Renal cortical epithelial cell (primary cell): ENCODE data around the gene PRTFDC1. TPM values are rescaled to one million over a fixed set of nuclear protein-coding genes. Genes with fewer than 3 reads are reported as not detected.
"Not testable (repeated sequence)": the region's sequence is repeated elsewhere in the genome, so short reads cannot be mapped to it uniquely, and the experiment has no call there.

ENCODE experiments used
- DNase-seq: peaks from one replicate; pipeline ENCODE4 v3.0.0-alpha.2; 2011; ENCODE audit warnings: low read depth
- total RNA-seq: library from RNA; depleted of rRNA; stranded (reverse); fragments of >200 nt; gene quantifications from 2 replicates; pipeline ENCODE4 v1.2.3, GENCODE V29; 2014

The PRTFDC1 gene
- total RNA-seq, 1 donor from 2014 or later: 12.2 TPM

GRCh38 chr10:24965051-24965450, 12.6 kb upstream of the PRTFDC1 start:
- DNase-seq: no peak

- DNase-seq: peak; percentile 86
These were observed 11.2 kb upstream of the PRTFDC1 start for GRCh38 chr10:24963521-24964041.

- DNase-seq: peak; percentile 94
These were observed 10.6 kb upstream of the PRTFDC1 start for GRCh38 chr10:24962995-24963394.

- DNase-seq: no peak
These were observed 9.2 kb upstream of the PRTFDC1 start for GRCh38 chr10:24961582-24961981.

- no peak for DNase-seq
These were observed 7.0 kb upstream of the PRTFDC1 start for GRCh38 chr10:24959382-24959730.

GRCh38 chr10:24958721-24959381, 6.4 kb upstream of the PRTFDC1 start:
- peak; percentile 21 for DNase-seq

GRCh38 chr10:24958091-24958720, 5.8 kb upstream of the PRTFDC1 start:
- DNase-seq: peak; percentile 92

- not testable (repeated sequence) for DNase-seq
These were observed 5.2 kb upstream of the PRTFDC1 start for GRCh38 chr10:24957624-24958051.

GRCh38 chr10:24953675-24954074, 1.3 kb upstream of the PRTFDC1 start:
- DNase-seq: no peak

- no peak for DNase-seq
These were observed 570 bp upstream of the PRTFDC1 start for GRCh38 chr10:24952707-24953645.

- DNase-seq: no peak
These were observed 934 bp downstream of the PRTFDC1 start for GRCh38 chr10:24951201-24952142.

GRCh38 chr10:24950439-24950838, 2.0 kb downstream of the PRTFDC1 start:
- no peak for DNase-seq

- DNase-seq: no peak
These were observed 2.8 kb downstream of the PRTFDC1 start for GRCh38 chr10:24949616-24950015.

GRCh38 chr10:24947304-24948097, 4.9 kb downstream of the PRTFDC1 start:
- peak; percentile 26 for DNase-seq

- peak; percentile 66 for DNase-seq
These were observed 7.7 kb downstream of the PRTFDC1 start for GRCh38 chr10:24944512-24945255.

- no peak for DNase-seq
These were observed 13.9 kb downstream of the PRTFDC1 start for GRCh38 chr10:24938525-24938924.

GRCh38 chr10:24938076-24938475, 14.3 kb downstream of the PRTFDC1 start:
- no peak for DNase-seq

- no peak for DNase-seq
These were observed 16.7 kb downstream of the PRTFDC1 start for GRCh38 chr10:24935504-24936292.

- no peak for DNase-seq
These were observed 21.2 kb downstream of the PRTFDC1 start for GRCh38 chr10:24931236-24931635.
